Stimulated activated CD4-positive, alpha-beta T cell treated with anti-CD3 and anti-CD28 coated beads, TNF-alpha, amount 100 ng/mL, for 4 hours (primary cell): ENCODE data around the gene SLC39A2.
"Not testable (repeated sequence)": the region's sequence is repeated elsewhere in the genome, so short reads cannot be mapped to it uniquely, and the experiment has no call there.

ENCODE experiments used
- DNase-seq, 3 experiments: peaks; one replicate each; pipeline ENCODE4 v3.0.0-alpha.2; 2020; ENCODE audit warnings: low read depth in 3 of 3

Gene SLC39A2

GRCh38 chr14:21025371-21026273 lies 26.5 kb downstream of the SLC39A2 start:
- DNase-seq: no peak

- DNase-seq: no peak
These were observed 27.3 kb downstream of the SLC39A2 start for GRCh38 chr14:21026274-21026987.

- DNase-seq: no peak
These were observed 27.9 kb downstream of the SLC39A2 start for GRCh38 chr14:21026988-21027315.

- no peak for DNase-seq
These were observed 30.8 kb downstream of the SLC39A2 start, which contains the start of gene TPPP2 for GRCh38 chr14:21029917-21030316. TPPP2 (plus strand) TSS chr14:21030217; CDS start chr14:21030582, 365 bp downstream.

GRCh38 chr14:21030531-21030930 lies 31.4 kb downstream of the SLC39A2 start:
- DNase-seq: no peak

GRCh38 chr14:21032326-21033132 lies 33.4 kb downstream of the SLC39A2 start:
- DNase-seq: no peak

GRCh38 chr14:21033133-21033698 lies 34.1 kb downstream of the SLC39A2 start:
- DNase-seq: no peak

GRCh38 chr14:21034707-21035106 lies 35.6 kb downstream of the SLC39A2 start, which contains the start of gene RNASE13:
RNASE13 (minus strand) TSS chr14:21034807; CDS start chr14:21034288, 519 bp downstream.
- no peak for DNase-seq

GRCh38 chr14:21036751-21037150 lies 37.7 kb downstream of the SLC39A2 start:
- no peak for DNase-seq

GRCh38 chr14:21037156-21037555 lies 38.1 kb downstream of the SLC39A2 start:
- DNase-seq: no peak

- DNase-seq: no peak
These were observed 39.6 kb downstream of the SLC39A2 start for GRCh38 chr14:21038441-21039422.

GRCh38 chr14:21039585-21040369 lies 40.7 kb downstream of the SLC39A2 start:
- no peak for DNase-seq

GRCh38 chr14:21040370-21040925 lies 41.4 kb downstream of the SLC39A2 start:
- no peak for DNase-seq

GRCh38 chr14:21040941-21041340 lies 41.8 kb downstream of the SLC39A2 start:
- DNase-seq: not testable (repeated sequence)

- no peak for DNase-seq
These were observed 42.8 kb downstream of the SLC39A2 start, which contains the start of gene RNASE7 for GRCh38 chr14:21041676-21042433. RNASE7 (plus strand) TSS chr14:21042362; CDS start chr14:21042993, 631 bp downstream.

- DNase-seq: no peak
These were observed 43.8 kb downstream of the SLC39A2 start for GRCh38 chr14:21042918-21043317.

GRCh38 chr14:21043387-21043973 lies 44.4 kb downstream of the SLC39A2 start:
- DNase-seq: no peak
